ENCODE results near the gene OOSP4A.

OOSP4A gene

DNA sequence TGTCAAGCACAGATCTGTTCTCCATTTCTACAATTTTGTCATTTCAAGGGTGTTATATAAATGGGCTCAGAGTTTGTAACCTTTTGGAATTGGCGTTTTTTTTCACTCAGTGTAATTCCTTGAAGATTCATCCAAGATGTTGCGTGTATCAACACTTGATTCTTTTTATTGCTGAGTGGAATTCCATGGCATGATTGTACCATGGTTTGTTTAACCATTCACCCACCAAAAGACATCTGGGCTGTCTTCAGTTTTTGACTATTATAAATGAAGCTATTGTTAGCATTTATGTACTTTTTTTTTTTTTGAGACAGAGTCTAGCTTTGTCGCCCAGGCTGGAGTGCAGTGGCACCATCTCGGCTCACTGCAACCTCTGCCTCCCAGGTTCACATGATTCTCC lies 22.7 kb upstream of the OOSP4A start:
- no peak overlapping the region for H2BK120ac ChIP-seq (ENCODE audit: low read depth, low read length)
- H2BK12ac ChIP-seq (ENCODE audit: low read length): no peak overlapping the region
- H3K4ac ChIP-seq (ENCODE audit: low read length): no peak overlapping the region
- no peak overlapping the region for H3K9ac ChIP-seq (ENCODE audit: low read depth, low read length, poor library complexity)
- no peak overlapping the region for H3K4me2 ChIP-seq (ENCODE audit: insufficient read depth, low read length, poor library complexity, severe bottlenecking)
- no peak overlapping the region for H4K91ac ChIP-seq (ENCODE audit: low read depth, low read length, poor library complexity)
- H3K36me3 ChIP-seq (replicated peaks in 1 of 2; ENCODE audit: control insufficient read depth in 2 of 2, insufficient read depth in 2 of 2, low read length in 2 of 2): no peaks in the 10 kb centered on the region
- H2BK15ac ChIP-seq (ENCODE audit: low read length): no peak overlapping the region
- H3K14ac ChIP-seq (ENCODE audit: low read length): no peak overlapping the region
- H3K27me3 ChIP-seq (ENCODE audit: control insufficient read depth in 3 of 3, insufficient read depth in 3 of 3, low read depth in 1 of 3, low read length in 3 of 3): no peaks in the 10 kb centered on the region
- H3K79me1 ChIP-seq (ENCODE audit: low read depth, low read length): no peaks in the 10 kb centered on the region
- H3K18ac ChIP-seq (ENCODE audit: low read length): no peak overlapping the region
- no peak overlapping the region for H3K27ac ChIP-seq (replicated peaks; ENCODE audit: low read length)
- H3K9me3 ChIP-seq (replicated peaks in 1 of 2; ENCODE audit: control insufficient read depth in 2 of 2, insufficient read depth in 1 of 2, low read depth in 1 of 2, low read length in 2 of 2): peaks cover 0 to 3% of the 10 kb centered on the region in 2 donors
- no peaks in the 10 kb centered on the region for H3K4me1 ChIP-seq (ENCODE audit: control insufficient read depth in 2 of 2, insufficient read depth in 1 of 2, low read depth in 1 of 2, low read length in 2 of 2)
- H2AFZ ChIP-seq (ENCODE audit: low read length): no peak overlapping the region
- no peak overlapping the region for H2AK5ac ChIP-seq (ENCODE audit: low read depth, low read length)
- H4K8ac ChIP-seq (ENCODE audit: low read depth, low read length): no peak overlapping the region
- no peak overlapping the region for H3K4me3 ChIP-seq (ENCODE audit: low read length in 2 of 2)
- no CpG with 5 or more reads among the region's 4 CpGs for WGBS, 2 donors (ENCODE audit: extremely low coverage in 2 of 2, insufficient read length in 2 of 2, insufficient replicate concordance in 1 of 2)
- no peak overlapping the region for H2BK5ac ChIP-seq (ENCODE audit: low read length)
- DNase-seq (ENCODE audit: low spot score): no peak
- H3K23ac ChIP-seq (ENCODE audit: low read depth, low read length, poor library complexity): no peak overlapping the region

DNA sequence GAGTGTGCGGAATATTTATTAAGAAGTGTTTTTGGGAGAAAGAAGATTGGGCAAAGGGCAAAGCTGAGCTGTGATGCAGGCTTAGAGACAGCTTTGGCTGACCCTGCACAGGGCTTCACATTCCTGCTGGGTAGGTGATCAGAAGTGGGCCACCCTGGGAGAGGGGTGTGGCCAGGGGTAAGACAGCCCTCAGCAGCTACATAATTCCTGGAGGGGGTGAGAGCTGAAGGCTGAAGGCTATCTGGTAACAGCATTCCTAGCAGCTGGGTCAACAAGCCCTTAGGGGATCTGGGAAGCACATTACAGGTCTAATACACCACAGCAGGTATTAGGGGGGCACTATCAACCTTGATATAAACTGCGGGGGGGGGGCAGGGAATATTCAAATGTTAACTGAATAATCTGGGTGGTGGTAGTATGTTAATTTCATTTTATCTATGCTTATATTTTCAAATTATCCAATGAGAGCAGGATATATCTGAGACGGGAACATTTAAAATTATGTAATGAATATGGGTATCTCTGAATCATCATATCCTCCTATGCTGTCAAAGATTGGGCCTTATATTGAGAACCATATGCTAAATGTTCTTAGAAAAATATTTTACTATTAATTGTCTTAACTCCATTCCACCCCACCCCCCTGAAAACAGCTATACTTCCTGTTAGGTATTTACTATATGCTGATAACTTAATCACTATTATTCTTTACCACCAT lies 19.7 kb upstream of the OOSP4A start:
- H3K14ac ChIP-seq (ENCODE audit: low read length): no peak overlapping the region
- no peak overlapping the region for H2AFZ ChIP-seq (ENCODE audit: low read length)
- no peak overlapping the region for H3K9ac ChIP-seq (ENCODE audit: low read depth, low read length, poor library complexity)
- no peaks in the 10 kb centered on the region for H3K79me1 ChIP-seq (ENCODE audit: low read depth, low read length)
- no peak overlapping the region for H3K18ac ChIP-seq (ENCODE audit: low read length)
- no peak overlapping the region for H3K4me2 ChIP-seq (ENCODE audit: insufficient read depth, low read length, poor library complexity, severe bottlenecking)
- H2BK15ac ChIP-seq (ENCODE audit: low read length): no peak overlapping the region
- H2BK5ac ChIP-seq (ENCODE audit: low read length): no peak overlapping the region
- peaks cover 0 to 3% of the 10 kb centered on the region in 2 donors for H3K9me3 ChIP-seq (replicated peaks in 1 of 2; ENCODE audit: control insufficient read depth in 2 of 2, insufficient read depth in 1 of 2, low read depth in 1 of 2, low read length in 2 of 2)
- no peak overlapping the region for H2BK12ac ChIP-seq (ENCODE audit: low read length)
- H3K4me3 ChIP-seq (ENCODE audit: low read length in 2 of 2): peak overlapping the region in 1 of 2 donors; percentile 68
- H2BK120ac ChIP-seq (ENCODE audit: low read depth, low read length): no peak overlapping the region
- H3K4ac ChIP-seq (ENCODE audit: low read length): no peak overlapping the region
- H3K27me3 ChIP-seq (ENCODE audit: control insufficient read depth in 3 of 3, insufficient read depth in 3 of 3, low read depth in 1 of 3, low read length in 3 of 3): no peaks in the 10 kb centered on the region
- H3K23ac ChIP-seq (ENCODE audit: low read depth, low read length, poor library complexity): no peak overlapping the region
- no peak overlapping the region for H3K27ac ChIP-seq (replicated peaks; ENCODE audit: low read length)
- no peaks in the 10 kb centered on the region for H3K36me3 ChIP-seq (replicated peaks in 1 of 2; ENCODE audit: control insufficient read depth in 2 of 2, insufficient read depth in 2 of 2, low read length in 2 of 2)
- H4K91ac ChIP-seq (ENCODE audit: low read depth, low read length, poor library complexity): no peak overlapping the region
- no peak overlapping the region for H2AK5ac ChIP-seq (ENCODE audit: low read depth, low read length)
- no peak overlapping the region for H4K8ac ChIP-seq (ENCODE audit: low read depth, low read length)
- WGBS, 2 donors (ENCODE audit: extremely low coverage in 2 of 2, insufficient read length in 2 of 2, insufficient replicate concordance in 1 of 2): 94% methylated on average over 1 of the region's 3 CpGs; no CpG with 5 or more reads in 1 of the 2 donors
- DNase-seq (ENCODE audit: low spot score): no peak
- no peaks in the 10 kb centered on the region for H3K4me1 ChIP-seq (ENCODE audit: control insufficient read depth in 2 of 2, insufficient read depth in 1 of 2, low read depth in 1 of 2, low read length in 2 of 2)

DNA sequence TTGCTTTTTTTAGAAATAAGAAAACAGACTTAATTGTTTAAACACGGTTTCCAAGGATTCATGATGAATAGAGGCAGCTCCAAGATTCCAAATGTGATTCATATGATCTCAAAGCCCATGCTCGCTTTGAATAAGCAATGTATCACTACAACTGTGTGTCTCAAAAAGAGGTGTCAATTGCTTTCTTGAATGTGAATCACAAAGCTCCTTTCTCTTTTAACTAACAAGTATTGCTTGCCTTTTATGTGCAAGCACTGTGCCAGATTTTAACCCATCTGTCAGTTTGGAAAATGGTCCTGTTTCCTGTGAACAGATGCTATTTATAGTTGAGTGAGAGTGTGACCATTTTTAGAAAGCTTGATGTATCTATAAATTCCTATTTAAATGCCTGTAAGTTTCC lies 19.1 kb upstream of the OOSP4A start:
- H3K4me1 ChIP-seq (ENCODE audit: control insufficient read depth in 2 of 2, insufficient read depth in 1 of 2, low read depth in 1 of 2, low read length in 2 of 2): no peaks in the 10 kb centered on the region
- no peaks in the 10 kb centered on the region for H3K36me3 ChIP-seq (replicated peaks in 1 of 2; ENCODE audit: control insufficient read depth in 2 of 2, insufficient read depth in 2 of 2, low read length in 2 of 2)
- H3K27ac ChIP-seq (replicated peaks; ENCODE audit: low read length): no peak overlapping the region
- no peak overlapping the region for H2BK15ac ChIP-seq (ENCODE audit: low read length)
- H3K27me3 ChIP-seq (ENCODE audit: control insufficient read depth in 3 of 3, insufficient read depth in 3 of 3, low read depth in 1 of 3, low read length in 3 of 3): no peaks in the 10 kb centered on the region
- H3K4ac ChIP-seq (ENCODE audit: low read length): no peak overlapping the region
- no peak overlapping the region for H3K23ac ChIP-seq (ENCODE audit: low read depth, low read length, poor library complexity)
- H3K4me3 ChIP-seq (ENCODE audit: low read length in 2 of 2): no peak overlapping the region
- no peak overlapping the region for H3K14ac ChIP-seq (ENCODE audit: low read length)
- H2BK12ac ChIP-seq (ENCODE audit: low read length): no peak overlapping the region
- no peak for DNase-seq (ENCODE audit: low spot score)
- no peak overlapping the region for H3K4me2 ChIP-seq (ENCODE audit: insufficient read depth, low read length, poor library complexity, severe bottlenecking)
- no peak overlapping the region for H4K8ac ChIP-seq (ENCODE audit: low read depth, low read length)
- no peak overlapping the region for H3K18ac ChIP-seq (ENCODE audit: low read length)
- peaks cover 0 to 3% of the 10 kb centered on the region in 2 donors for H3K9me3 ChIP-seq (replicated peaks in 1 of 2; ENCODE audit: control insufficient read depth in 2 of 2, insufficient read depth in 1 of 2, low read depth in 1 of 2, low read length in 2 of 2)
- H4K91ac ChIP-seq (ENCODE audit: low read depth, low read length, poor library complexity): no peak overlapping the region
- H3K9ac ChIP-seq (ENCODE audit: low read depth, low read length, poor library complexity): no peak overlapping the region
- H3K79me1 ChIP-seq (ENCODE audit: low read depth, low read length): no peaks in the 10 kb centered on the region
- no CpG with 5 or more reads among the region's 2 CpGs for WGBS, 2 donors (ENCODE audit: extremely low coverage in 2 of 2, insufficient read length in 2 of 2, insufficient replicate concordance in 1 of 2)
- H2BK5ac ChIP-seq (ENCODE audit: low read length): no peak overlapping the region
- H2AK5ac ChIP-seq (ENCODE audit: low read depth, low read length): no peak overlapping the region
- no peak overlapping the region for H2BK120ac ChIP-seq (ENCODE audit: low read depth, low read length)
- no peak overlapping the region for H2AFZ ChIP-seq (ENCODE audit: low read length)

DNA sequence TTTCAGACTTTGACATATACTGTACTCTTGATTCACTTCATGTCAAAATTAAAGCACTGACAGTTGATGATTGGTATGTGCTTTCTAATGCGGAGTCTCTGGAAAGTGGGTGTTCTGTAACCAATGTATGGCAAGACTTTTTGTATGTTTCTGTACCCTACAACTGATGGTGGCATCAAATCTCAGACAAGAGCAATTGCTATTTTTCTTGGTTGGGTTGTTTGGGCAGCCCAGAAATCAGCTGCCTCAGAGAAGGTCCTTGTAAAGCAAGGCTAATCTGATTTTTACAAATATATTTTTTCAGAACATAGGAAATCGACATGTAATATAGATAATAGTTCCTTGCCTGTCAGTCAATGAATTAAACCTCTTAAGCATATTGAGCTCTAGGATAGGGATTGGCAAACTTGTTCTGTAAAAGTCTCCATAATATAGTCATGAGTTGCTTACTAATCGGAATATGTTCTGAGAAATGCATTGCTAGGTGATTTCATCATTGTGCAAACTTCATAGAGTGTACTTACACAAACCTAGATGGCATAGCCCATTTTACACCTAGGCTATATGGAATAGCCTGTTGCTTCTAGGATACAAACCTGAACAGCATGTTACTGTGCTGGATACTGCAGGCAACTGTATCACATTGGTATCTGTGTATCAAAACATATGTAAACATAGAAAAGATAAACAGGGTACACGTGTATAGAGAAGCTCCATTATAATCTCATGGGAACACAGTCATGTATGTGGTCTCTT lies 10.2 kb upstream of the OOSP4A start:
- no CpG with 5 or more reads among the region's 4 CpGs for WGBS, 2 donors (ENCODE audit: extremely low coverage in 2 of 2, insufficient read length in 2 of 2, insufficient replicate concordance in 1 of 2)
- Histone ChIP-seq H3K36me3 (replicated peaks in 1 of 2; ENCODE audit: control insufficient read depth in 2 of 2, insufficient read depth in 2 of 2, low read length in 2 of 2) (no peaks in the 10 kb centered on the region), H3K4me3 (ENCODE audit: low read length in 2 of 2) (no peak overlapping the region)

More for the DNA sequence above, 10.2 kb upstream of the OOSP4A start:
- Histone ChIP-seq H3K14ac (ENCODE audit: low read length) (no peak overlapping the region), H3K79me1 (ENCODE audit: low read depth, low read length) (no peaks in the 10 kb centered on the region), H3K23ac (ENCODE audit: low read depth, low read length, poor library complexity) (no peak overlapping the region), H2AFZ (ENCODE audit: low read length) (no peak overlapping the region), H2BK5ac (ENCODE audit: low read length) (no peak overlapping the region), H3K18ac (ENCODE audit: low read length) (no peak overlapping the region), H3K4me2 (ENCODE audit: insufficient read depth, low read length, poor library complexity, severe bottlenecking) (no peak overlapping the region), H3K9ac (ENCODE audit: low read depth, low read length, poor library complexity) (no peak overlapping the region), H4K8ac (ENCODE audit: low read depth, low read length) (no peak overlapping the region), H3K4ac (ENCODE audit: low read length) (no peak overlapping the region), H3K27ac (replicated peaks; ENCODE audit: low read length) (no peak overlapping the region), H2AK5ac (ENCODE audit: low read depth, low read length) (no peak overlapping the region), H2BK15ac (ENCODE audit: low read length) (no peak overlapping the region), H3K9me3 (replicated peaks in 1 of 2; ENCODE audit: control insufficient read depth in 2 of 2, insufficient read depth in 1 of 2, low read depth in 1 of 2, low read length in 2 of 2) (no peaks in the 10 kb centered on the region), H4K91ac (ENCODE audit: low read depth, low read length, poor library complexity) (no peak overlapping the region), H3K4me1 (ENCODE audit: control insufficient read depth in 2 of 2, insufficient read depth in 1 of 2, low read depth in 1 of 2, low read length in 2 of 2) (no peaks in the 10 kb centered on the region), H2BK12ac (ENCODE audit: low read length) (no peak overlapping the region), H2BK120ac (ENCODE audit: low read depth, low read length) (no peak overlapping the region), H3K27me3 (ENCODE audit: control insufficient read depth in 3 of 3, insufficient read depth in 3 of 3, low read depth in 1 of 3, low read length in 3 of 3) (no peaks in the 10 kb centered on the region)
- DNase-seq (ENCODE audit: low spot score): no peak
